Astrocyte of the spinal cord (primary cell): ENCODE measurements around the gene GNA14.
"Not testable (repeated sequence)": the region's sequence is repeated elsewhere in the genome, so short reads cannot be mapped to it uniquely, and the experiment has no call there.

Experiments used
- DNase-seq: peaks from one replicate; pipeline ENCODE4 v3.0.0; 2011; ENCODE audit warnings: low read depth, low spot score
- H3K4me3 ChIP-seq: 2 replicates; pipeline ENCODE4 v1.5.1; 2011; ENCODE audit warnings: low read depth, mild to moderate bottlenecking, low read length, moderate library complexity
- in situ Hi-C: cut with HindIII; loops from 2 replicates; pipeline ENCODE4 v1.10.0; 2017; ENCODE audit warnings: low sequenced_read_pairs
- TF ChIP-seq, protein P1 (sequence below): IDR thresholded peaks from 2 replicates; pipeline ENCODE4 v1.5.1; 2012; ENCODE audit warnings: low read depth, mild to moderate bottlenecking, low read length, inconsistent platforms

Gene GNA14

GRCh38 chr9:77585335-77585786 is 62.8 kb downstream of the GNA14 start:
- in situ Hi-C loops: no loop called here
- no peak overlapping the region for H3K4me3 ChIP-seq
- DNase-seq: no peak
- TF ChIP-seq, protein P1, sequence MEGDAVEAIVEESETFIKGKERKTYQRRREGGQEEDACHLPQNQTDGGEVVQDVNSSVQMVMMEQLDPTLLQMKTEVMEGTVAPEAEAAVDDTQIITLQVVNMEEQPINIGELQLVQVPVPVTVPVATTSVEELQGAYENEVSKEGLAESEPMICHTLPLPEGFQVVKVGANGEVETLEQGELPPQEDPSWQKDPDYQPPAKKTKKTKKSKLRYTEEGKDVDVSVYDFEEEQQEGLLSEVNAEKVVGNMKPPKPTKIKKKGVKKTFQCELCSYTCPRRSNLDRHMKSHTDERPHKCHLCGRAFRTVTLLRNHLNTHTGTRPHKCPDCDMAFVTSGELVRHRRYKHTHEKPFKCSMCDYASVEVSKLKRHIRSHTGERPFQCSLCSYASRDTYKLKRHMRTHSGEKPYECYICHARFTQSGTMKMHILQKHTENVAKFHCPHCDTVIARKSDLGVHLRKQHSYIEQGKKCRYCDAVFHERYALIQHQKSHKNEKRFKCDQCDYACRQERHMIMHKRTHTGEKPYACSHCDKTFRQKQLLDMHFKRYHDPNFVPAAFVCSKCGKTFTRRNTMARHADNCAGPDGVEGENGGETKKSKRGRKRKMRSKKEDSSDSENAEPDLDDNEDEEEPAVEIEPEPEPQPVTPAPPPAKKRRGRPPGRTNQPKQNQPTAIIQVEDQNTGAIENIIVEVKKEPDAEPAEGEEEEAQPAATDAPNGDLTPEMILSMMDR: no peak

DNA sequence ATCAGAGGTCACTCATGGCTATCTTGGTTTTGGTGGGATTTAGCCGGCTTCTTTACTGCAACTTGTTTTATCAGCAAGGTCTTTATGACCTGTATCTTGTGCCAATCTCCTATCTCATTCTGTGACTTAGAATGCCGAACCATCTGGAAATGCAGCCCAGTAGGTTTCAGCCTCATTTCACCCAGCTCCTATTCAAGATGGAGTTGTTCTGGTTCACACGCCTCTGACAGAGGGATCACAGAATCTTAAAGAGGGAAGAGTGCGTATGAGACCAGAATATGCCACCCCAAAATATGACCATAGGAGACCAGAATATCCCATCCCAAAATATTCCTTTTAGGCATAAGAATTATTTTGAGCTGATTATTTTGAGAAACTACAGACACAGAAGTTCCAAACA is 63.2 kb downstream of the GNA14 start:
- H3K4me3 ChIP-seq, in situ Hi-C loops, DNase-seq: not testable (repeated sequence)

DNA sequence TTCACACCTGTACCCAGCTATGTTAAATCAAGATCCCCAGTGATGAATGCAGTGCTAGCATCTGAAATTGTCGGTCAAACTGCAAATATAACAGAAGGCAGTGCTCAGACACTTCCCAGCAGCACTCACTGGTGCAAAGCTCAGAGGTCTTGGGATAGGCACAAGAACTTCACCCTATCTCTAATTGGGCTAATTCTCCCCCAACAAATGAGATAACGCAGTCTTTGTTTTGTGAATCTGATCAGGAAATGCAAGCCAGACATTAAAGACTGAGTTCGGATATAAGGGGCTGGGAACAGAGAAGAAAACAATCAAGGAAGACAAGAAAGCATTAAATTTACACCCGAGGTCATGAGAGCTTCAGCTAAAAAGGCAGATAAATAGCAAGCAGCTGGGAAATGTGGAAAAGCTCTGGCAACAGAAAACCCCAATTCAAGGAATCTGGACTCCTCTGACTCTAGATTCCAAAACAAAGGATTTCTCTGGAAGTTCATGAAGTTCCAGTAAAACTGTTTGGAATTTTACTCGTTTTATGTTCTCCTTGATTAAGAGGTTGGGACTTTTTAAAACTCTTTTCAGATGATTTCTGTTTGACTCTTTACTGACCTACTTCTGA is 65.1 kb downstream of the GNA14 start:
- H3K4me3 ChIP-seq: no peak overlapping the region
- DNase-seq: no peak
- TF ChIP-seq, protein P1: no peak
- in situ Hi-C loops: no loop called here

- TF ChIP-seq, protein P1: no peak
- in situ Hi-C loops: no loop called here
- no peak overlapping the region for H3K4me3 ChIP-seq
- no peak for DNase-seq
These were observed 65.6 kb downstream of the GNA14 start for GRCh38 chr9:77582525-77582924.

DNA sequence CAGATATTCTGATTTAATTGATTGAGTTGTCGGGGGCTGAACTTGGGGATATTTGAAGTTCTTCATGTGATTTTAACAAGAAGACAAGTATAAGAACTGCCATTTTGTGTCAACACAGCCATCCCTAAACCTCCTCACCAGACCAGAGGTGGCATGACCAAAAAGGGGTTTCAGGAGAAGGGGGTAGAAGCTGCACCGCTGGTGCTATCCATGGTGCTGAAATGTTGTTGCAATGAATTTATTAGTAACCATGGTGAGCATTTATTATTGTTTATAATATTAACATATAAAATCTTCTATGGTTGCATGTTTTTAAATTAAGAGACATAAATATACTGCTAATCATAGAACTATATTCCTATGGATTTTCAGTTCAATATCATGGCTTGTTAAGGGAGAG is 72.3 kb downstream of the GNA14 start:
- peak; percentile 26 for DNase-seq
- in situ Hi-C loops: no loop called here
- no peak overlapping the region for H3K4me3 ChIP-seq

DNA sequence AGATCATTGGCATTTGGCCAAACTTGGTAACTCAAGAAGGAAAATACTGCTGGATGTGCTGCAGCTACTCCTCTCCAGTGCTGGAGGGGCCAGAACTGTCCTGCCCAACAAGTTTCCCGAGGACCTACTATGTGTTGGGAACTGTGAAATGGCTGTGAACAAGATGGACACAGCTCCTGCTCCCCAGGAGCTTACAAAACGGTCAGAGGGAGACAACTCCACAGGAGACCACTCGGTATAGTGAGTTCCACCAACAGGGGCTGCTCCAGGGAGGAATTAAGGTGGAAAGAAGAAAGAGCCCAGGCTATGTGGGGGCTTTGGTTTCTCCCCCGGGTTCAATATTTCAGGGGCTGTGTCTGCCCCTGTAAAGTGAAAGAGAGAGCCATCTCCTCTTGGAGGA is 78.8 kb downstream of the GNA14 start:
- H3K4me3 ChIP-seq: no peak overlapping the region
- TF ChIP-seq, protein P1: no peak
- in situ Hi-C loops: no loop called here
- DNase-seq: no peak

More for the DNA sequence above, 72.3 kb downstream of the GNA14 start:
- TF ChIP-seq, protein P1: no peak

GRCh38 chr9:77563174-77563573 is 84.9 kb downstream of the GNA14 start:
- TF ChIP-seq, protein P1: no peak
- no peak for DNase-seq
- in situ Hi-C loops: no loop called here
- H3K4me3 ChIP-seq: no peak overlapping the region
